K562 (cell line): Measurements from ENCODE around the gene NMT2. TPM values are rescaled to one million over a fixed set of nuclear protein-coding genes. Genes with fewer than 3 reads are reported as not detected.

Source experiments
- ATAC-seq: fragments of 200-7000 bp; cut with Tn5 transposase; 3 replicates; pipeline ENCODE4 v1.9.1; 2020; ENCODE audit warnings: moderate library complexity
- BruUV-seq: library from RNA; stranded (reverse); fragments of 400-500 nt; replicated peaks from 2 replicates; lab custom pipeline; 2021; lab: Mats Ljungman, UMichigan
- CTCF ChIA-PET: fragments of 300-600 bp; formaldehyde crosslinking; extraction: SDS; loops from one replicate; lab custom pipeline; 2021; ENCODE audit warnings: low intra/inter-chr PET ratio; lab: Yijun Ruan, JAX
- POLR2A ChIA-PET: fragments of 300-600, 350-650 bp; sonication (Branson Sonifier 250); formaldehyde crosslinking; extraction: SDS; loops from one replicate; lab custom pipeline; 2021; ENCODE audit warnings: antibody characterized with exemption, inconsistent platforms; lab: Yijun Ruan, JAX
- DNase-seq, 4 experiments: peaks; one replicate each; pipeline versions ENCODE4 v3.0.0 to v3.0.0-alpha.2; 2011 to 2018; ENCODE audit warnings: low spot score in 3 of 4, mixed read lengths in 3 of 4; ENCODE audit errors: extremely low read depth in 1 of 4
- FAIRE-seq: peaks from 2 replicates; lab custom pipeline; 2011; peaks lifted over from hg19 to GRCh38; lab: Jason Lieb, UNC
- H2AFZ ChIP-seq: 2 replicates; pipeline ENCODE4 v1.6.0; 2011; ENCODE audit warnings: low read depth, low read length, control low read depth, inconsistent platforms
- H3K27ac ChIP-seq: fragments of 200-600 bp; 3 replicates; pipeline ENCODE4 v1.8.0; 2011; ENCODE audit warnings: low read depth, mild to moderate bottlenecking, control low read depth, inconsistent platforms, low read length, moderate library complexity, mixed read lengths; ENCODE audit errors: extremely low read depth
- H3K27me3 ChIP-seq, 2 experiments: fragments of 300-600 bp in 1 of 2; 2 replicates in 1 of 2; 3 replicates in 1 of 2; pipeline versions ENCODE4 v1.6.0 to v1.8.0; 2011; ENCODE audit warnings: inconsistent platforms in 2 of 2, low read length in 2 of 2, mild to moderate bottlenecking in 1 of 2, mixed read lengths in 1 of 2, moderate library complexity in 1 of 2; ENCODE audit not compliant: control insufficient read depth in 2 of 2, insufficient read depth in 2 of 2
- H3K36me3 ChIP-seq: fragments of 300-600 bp; 3 replicates; pipeline ENCODE4 v1.8.0; 2011; ENCODE audit warnings: mild to moderate bottlenecking, low read length, inconsistent platforms; ENCODE audit not compliant: control insufficient read depth, insufficient read depth
- H3K4me1 ChIP-seq, 2 experiments: fragments of 200-600 bp in 1 of 2; replicated peaks in 1 of 2; 2 replicates in 1 of 2; 3 replicates in 1 of 2; pipeline versions ENCODE4 v1.5.1 to v1.8.0; 2011; ENCODE audit warnings: inconsistent platforms in 2 of 2, low read length in 2 of 2, mild to moderate bottlenecking in 1 of 2, mixed read lengths in 1 of 2, moderate library complexity in 1 of 2; ENCODE audit not compliant: control insufficient read depth in 2 of 2, insufficient read depth in 2 of 2
- H3K4me2 ChIP-seq: 2 replicates; pipeline ENCODE4 v1.6.1; 2011; ENCODE audit warnings: low read length, control low read depth, inconsistent platforms, mixed read lengths; ENCODE audit not compliant: insufficient read depth
- H3K4me3 ChIP-seq: fragments of 200-600 bp; sonication (generic), shearing (Covaris generic); 2 replicates; pipeline ENCODE4 v1.5.1; 2016; ENCODE audit warnings: control low read depth, inconsistent platforms
- H3K79me2 ChIP-seq: fragments of 200-600 bp; 3 replicates; pipeline ENCODE4 v1.8.0; 2011; ENCODE audit warnings: low read length, inconsistent platforms; ENCODE audit not compliant: control insufficient read depth, insufficient read depth
- H3K9ac ChIP-seq, 2 experiments: 2 replicates each; pipeline versions ENCODE4 v1.6.0 to v1.6.1; 2011; ENCODE audit warnings: low read depth in 2 of 2, low read length in 2 of 2, control low read depth in 1 of 2, inconsistent platforms in 1 of 2, mild to moderate bottlenecking in 1 of 2, mixed read lengths in 1 of 2; ENCODE audit not compliant: insufficient read depth in 1 of 2
- H3K9me1 ChIP-seq: one replicate; pipeline ENCODE4 v1.6.0; 2011; ENCODE audit warnings: inconsistent platforms, mild to moderate bottlenecking, low read length, moderate library complexity; ENCODE audit not compliant: control insufficient read depth, insufficient read depth
- H3K9me3 ChIP-seq: replicated peaks from 2 replicates; pipeline ENCODE4 v1.5.1; 2011; ENCODE audit warnings: low read depth, low read length, inconsistent platforms; ENCODE audit not compliant: control insufficient read depth, insufficient read depth
- H4K20me1 ChIP-seq: replicated peaks from 2 replicates; pipeline ENCODE4 v1.6.1; 2011; ENCODE audit warnings: low read length, inconsistent platforms, mixed read lengths; ENCODE audit not compliant: control insufficient read depth, insufficient read depth
- CC2D1A ChIP-seq: fragments of 450-650 bp; IDR thresholded peaks from 2 replicates; pipeline ENCODE4 v1.6.1; 2017; ENCODE audit warnings: mild to moderate bottlenecking
- KLF10 ChIP-seq: fragments of 250-450 bp; sonication (Bioruptor Pico); IDR thresholded peaks from 2 replicates; pipeline ENCODE4 v1.6.1; 2021; ENCODE audit warnings: matching md5 sums
- MED1 ChIP-seq: sonication (generic); formaldehyde crosslinking; IDR thresholded peaks from 2 replicates; pipeline ENCODE4 v1.8.1; 2023; ENCODE audit warnings: missing genetic modification reagents, borderline replicate concordance
- MEIS2 ChIP-seq: fragments of 450-650 bp; IDR thresholded peaks from 2 replicates; pipeline ENCODE4 v1.6.1; 2014; ENCODE audit warnings: mild to moderate bottlenecking; ENCODE audit not compliant: partially characterized antibody
- MTF1 ChIP-seq: fragments of 250-450 bp; sonication (Bioruptor Pico); IDR thresholded peaks from 2 replicates; pipeline ENCODE4 v1.9.0; 2021; ENCODE audit warnings: moderate library complexity, mild to moderate bottlenecking, inconsistent platforms, borderline replicate concordance
- NBN ChIP-seq: fragments of 450-650 bp; IDR thresholded peaks from 2 replicates; pipeline ENCODE4 v1.6.1; 2016; ENCODE audit warnings: low read depth, mild to moderate bottlenecking
- NCOA4 ChIP-seq: fragments of 450-650 bp; IDR thresholded peaks from 2 replicates; pipeline ENCODE4 v1.6.1; 2018; ENCODE audit warnings: mild to moderate bottlenecking; ENCODE audit not compliant: partially characterized antibody
- NFE2 ChIP-seq: IDR thresholded peaks from 2 replicates; pipeline ENCODE4 v1.6.1; 2014; ENCODE audit warnings: antibody characterized with exemption, low read depth
- RBM25 ChIP-seq: fragments of 200-400 bp; formaldehyde crosslinking; IDR thresholded peaks from 2 replicates; pipeline ENCODE4 v1.6.1; 2018; ENCODE audit warnings: low read length, low read depth, moderate library complexity; ENCODE audit not compliant: severe bottlenecking
- SAFB2 ChIP-seq: fragments of 200-400 bp; formaldehyde crosslinking; IDR thresholded peaks from 2 replicates; pipeline ENCODE4 v1.6.1; 2018; ENCODE audit warnings: borderline replicate concordance, low read length, low read depth, moderate library complexity; ENCODE audit not compliant: severe bottlenecking
- SMARCC2 ChIP-seq: fragments of 450-650 bp; IDR thresholded peaks from 2 replicates; pipeline ENCODE4 v1.6.1; 2017; ENCODE audit warnings: antibody characterized with exemption, moderate library complexity, mild to moderate bottlenecking, low read depth
- SPI1 ChIP-seq: IDR thresholded peaks from 2 replicates; pipeline ENCODE4 v1.6.1; 2011; ENCODE audit warnings: low read depth, low read length, control low read depth, borderline replicate concordance
- STAT5A ChIP-seq: IDR thresholded peaks from 2 replicates; pipeline ENCODE4 v1.6.1; 2012; ENCODE audit warnings: low read length, inconsistent platforms, borderline replicate concordance
- UBTF ChIP-seq, 2 experiments: IDR thresholded peaks; 2 replicates each; pipeline ENCODE4 v1.6.1; 2012; ENCODE audit warnings: improper control_type of control experiment in 2 of 2, low read depth in 2 of 2, low read length in 2 of 2, borderline replicate concordance in 1 of 2
- ZNF347 ChIP-seq: fragments of 450-650 bp; formaldehyde crosslinking; IDR thresholded peaks from 2 replicates; pipeline ENCODE4 v1.4.0; 2020; ENCODE audit warnings: low read depth, mild to moderate bottlenecking, moderate library complexity
- WGBS: fragments of 100-300 bp; shearing (Covaris generic); methylation state at CpG from one replicate; pipeline ENCODE4 v1.1.6; 2016; ENCODE audit warnings: low coverage, mixed read lengths; ENCODE audit not compliant: insufficient coverage; ENCODE audit errors: missing lambda C conversion rate; 5-methylcytosine and 5-hydroxymethylcytosine counted together
- in situ Hi-C: fragments of 300-500 bp; cut with MboI; formaldehyde crosslinking; loops from 4 replicates; pipeline ENCODE4 v1.15.0; 2018; ENCODE audit warnings: inconsistent platforms, mixed read lengths
- intact Hi-C: fragments of 100-400 bp; cut with micrococcal nuclease; formaldehyde crosslinking; loops from 2 replicates; pipeline ENCODE4 v1.14.2; 2022
- polyA plus RNA-seq, 8 experiments: library from polyadenylated mRNA; depleted of rRNA in 4 of 8; stranded (reverse) in 5 of 8; unstranded in 3 of 8; fragments of >200 nt; fragmentation: Nextera tagmentation in 2 of 8; fragmentation: Illumina TruSeq in 1 of 8; extraction: Ambion mirVana in 2 of 8; extraction: Trizol in 1 of 8; gene quantifications; 2 replicates each; pipeline versions ENCODE4 v1.2.1 to v1.2.3, GENCODE V29; 2011 to 2014; ENCODE audit warnings: inconsistent platforms in 1 of 8, missing spikeins in 1 of 8
- total RNA-seq, 7 experiments: library from RNA; depleted of rRNA in 6 of 7; stranded (reverse); fragments of >200 nt in 6 of 7; fragmentation: Illumina TruSeq in 2 of 7; extraction: Trizol in 2 of 7; gene quantifications; 2 replicates each; pipeline versions ENCODE4 v1.2.1 to v1.2.3, GENCODE V29; 2011 to 2021; ENCODE audit warnings: low replicate concordance in 1 of 7
- TF ChIP-seq, protein P1 (sequence below): IDR thresholded peaks from 3 replicates; pipeline ENCODE4 v1.6.1; 2011; ENCODE audit warnings: borderline replicate concordance, mild to moderate bottlenecking, moderate library complexity; ENCODE audit not compliant: insufficient read length; ENCODE audit errors: extremely low read depth

The NMT2 gene
- total and polyA plus RNA-seq, 9 of the 15 experiments (the other 6 are each of a cell fraction or from before 2014, with no cell fraction given): 5.2 to 15.9 (median 10.8) TPM

GRCh38 chr10:15137636-15138035 is 30.9 kb downstream of the NMT2 start:
- ATAC-seq (no peak), FAIRE-seq (no peak), DNase-seq (no peak)
- H3K4me3 ChIP-seq: no peak overlapping the region
- H3K9ac ChIP-seq: no peak overlapping the region
- ChIA-PET CTCF (interaction anchor here (0.6 kb wide), 1 partner anchor 639 kb away, joined by 3 read pairs; no protein-coding TSS in a partner anchor), POLR2A (interaction anchor here (0.6 to 1.6 kb wide), 3 partner anchors 12 to 128 kb away, joined by 3 to 4 read pairs (median 4); no protein-coding TSS in a partner anchor)
- in situ Hi-C loops: no loop called here
- H3K4me1 ChIP-seq: peaks cover 0 to 5% of the 10 kb centered on the region in 2 experiments; a peak in 2 of 5 replicates
- H3K9me3 ChIP-seq: no peaks in the 10 kb centered on the region
- no peaks in the 10 kb centered on the region for H3K27me3 ChIP-seq
- no peaks in the 10 kb centered on the region for H4K20me1 ChIP-seq
- intact Hi-C loops: no loop called here
- H2AFZ ChIP-seq: no peak overlapping the region
- H3K9me1 ChIP-seq: no peaks in the 10 kb centered on the region
- no TSS peak for BruUV-seq
- no peaks in the 10 kb centered on the region for H3K79me2 ChIP-seq
- peaks cover 21% of the 10 kb centered on the region; the same call in 1 of the 3 replicates for H3K36me3 ChIP-seq
- no CpG with 5 or more reads among the region's 1 CpG for WGBS
- H3K4me2 ChIP-seq: no peak overlapping the region
- H3K27ac ChIP-seq: no peak overlapping the region
- no peak for TF ChIP-seq STAT5A
- no peak for TF ChIP-seq KLF10 (CRISPR knock-in tag)
- TF ChIP-seq SAFB2: no peak
- TF ChIP-seq SPI1: no peak
- no peak for TF ChIP-seq RBM25
- no peak for TF ChIP-seq MTF1
- no peak for TF ChIP-seq NBN
- TF ChIP-seq, protein P1, sequence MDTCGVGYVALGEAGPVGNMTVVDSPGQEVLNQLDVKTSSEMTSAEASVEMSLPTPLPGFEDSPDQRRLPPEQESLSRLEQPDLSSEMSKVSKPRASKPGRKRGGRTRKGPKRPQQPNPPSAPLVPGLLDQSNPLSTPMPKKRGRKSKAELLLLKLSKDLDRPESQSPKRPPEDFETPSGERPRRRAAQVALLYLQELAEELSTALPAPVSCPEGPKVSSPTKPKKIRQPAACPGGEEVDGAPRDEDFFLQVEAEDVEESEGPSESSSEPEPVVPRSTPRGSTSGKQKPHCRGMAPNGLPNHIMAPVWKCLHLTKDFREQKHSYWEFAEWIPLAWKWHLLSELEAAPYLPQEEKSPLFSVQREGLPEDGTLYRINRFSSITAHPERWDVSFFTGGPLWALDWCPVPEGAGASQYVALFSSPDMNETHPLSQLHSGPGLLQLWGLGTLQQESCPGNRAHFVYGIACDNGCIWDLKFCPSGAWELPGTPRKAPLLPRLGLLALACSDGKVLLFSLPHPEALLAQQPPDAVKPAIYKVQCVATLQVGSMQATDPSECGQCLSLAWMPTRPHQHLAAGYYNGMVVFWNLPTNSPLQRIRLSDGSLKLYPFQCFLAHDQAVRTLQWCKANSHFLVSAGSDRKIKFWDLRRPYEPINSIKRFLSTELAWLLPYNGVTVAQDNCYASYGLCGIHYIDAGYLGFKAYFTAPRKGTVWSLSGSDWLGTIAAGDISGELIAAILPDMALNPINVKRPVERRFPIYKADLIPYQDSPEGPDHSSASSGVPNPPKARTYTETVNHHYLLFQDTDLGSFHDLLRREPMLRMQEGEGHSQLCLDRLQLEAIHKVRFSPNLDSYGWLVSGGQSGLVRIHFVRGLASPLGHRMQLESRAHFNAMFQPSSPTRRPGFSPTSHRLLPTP: no peak
- no peak for TF ChIP-seq MED1 (CRISPR knock-in tag)
- TF ChIP-seq SMARCC2: no peak
- TF ChIP-seq CC2D1A: no peak
- TF ChIP-seq ZNF347: no peak
- TF ChIP-seq NFE2: peak; percentile 84
- TF ChIP-seq MEIS2: peak; percentile 93
- no peak for TF ChIP-seq UBTF (IDR thresholded peaks at IDR 0.05; ENCODE audit: borderline replicate concordance in 1 of 2, low read depth in 2 of 2, low read length in 2 of 2)
- TF ChIP-seq NCOA4: no peak
